ENCODE data around the gene ZNF771. TPM values are rescaled to one million over a fixed set of nuclear protein-coding genes. Genes with fewer than 3 reads are reported as not detected.
"Not testable (repeated sequence)": the region's sequence is repeated elsewhere in the genome, so short reads cannot be mapped to it uniquely, and the experiment has no call there.

Gene ZNF771
- polyA plus RNA-seq, 2 of the 4 experiments (the other 2 are of a cell fraction) = 5.7 to 7.2 TPM

GRCh38 chr16:30395992-30396585 is 11.3 kb upstream of the ZNF771 start:
- TF ChIP-seq CBX2 (IDR thresholded peaks at IDR 0.05; ENCODE audit: borderline replicate concordance, low read depth) (no peak), MAX (IDR thresholded peaks at IDR 0.05) (no peak; the same call in 1 of the 2 replicates), CHD2 (IDR thresholded peaks at IDR 0.05; ENCODE audit: low read length, partially characterized antibody) (no peak), SMC3 (IDR thresholded peaks at IDR 0.05) (no peak)
- WGBS (ENCODE audit: missing lambda C conversion rate) = 24% methylated on average over 13 of the region's 13 CpGs
- H3K9me3 ChIP-seq = no peaks in the 10 kb centered on the region
- CTCF ChIA-PET = interaction anchor here (0.7 to 11.5 kb wide), 8 partner anchors 9 to 219 kb away, joined by 3 to 149 read pairs (median 8); partner anchors contain the start of genes DCTPP1, SEPTIN1 and ZNF771
- DNase-seq (ENCODE audit: low read depth in 1 of 2, low spot score in 1 of 2) (no peak), FAIRE-seq (no peak), ATAC-seq (no peak)
- peak overlapping the region; percentile 86 for H3K4me3 ChIP-seq
- H3K4me1 ChIP-seq = peaks cover 12% of the 10 kb centered on the region
- H3K27ac ChIP-seq = peak overlapping the region; percentile 95 to 98
- POLR2A ChIA-PET = interaction anchor here (0.7 to 1.7 kb wide), 4 partner anchors 11 to 131 kb away, joined by 3 to 13 read pairs (median 7); partner anchors contain the start of genes TBC1D10B and ZNF771
- H3K4me2 ChIP-seq = peak overlapping the region; percentile 97

DNA sequence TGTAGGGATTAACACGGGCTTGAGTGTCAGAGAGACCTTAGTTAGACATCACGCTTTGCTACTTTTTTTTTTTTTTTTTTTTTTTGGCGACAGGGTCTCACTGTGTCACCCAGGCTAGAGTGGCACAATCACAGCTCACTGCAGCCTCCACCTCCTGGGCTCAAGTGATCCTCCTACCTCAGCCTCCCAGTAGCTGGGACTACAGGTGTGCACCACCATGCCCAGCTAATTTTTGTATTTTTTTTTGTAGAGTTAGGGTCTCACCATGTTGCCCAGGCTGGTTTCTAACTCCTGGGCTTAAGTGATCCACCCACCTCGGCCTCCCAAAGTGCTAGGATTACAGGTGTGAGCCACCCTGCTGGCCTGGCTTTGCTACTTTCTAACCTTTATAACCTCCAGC is 10.8 kb upstream of the ZNF771 start:
- ChIA-PET POLR2A (interaction anchor here (1.3 kb wide), 1 partner anchor 13 kb away, joined by 3 read pairs; no protein-coding TSS in a partner anchor), CTCF (interaction anchor here (0.7 to 11.5 kb wide), 5 partner anchors 8 to 34 kb away, joined by 3 to 149 read pairs (median 10); partner anchors contain the start of genes DCTPP1 and ZNF771)
- FAIRE-seq; DNase-seq (ENCODE audit: low read depth in 1 of 2, low spot score in 1 of 2); ATAC-seq; H3K9me3 ChIP-seq: not testable (repeated sequence)
- WGBS (ENCODE audit: missing lambda C conversion rate) = 83% methylated on average over 4 of the region's 4 CpGs
- H3K4me1 ChIP-seq = peaks cover 12% of the 10 kb centered on the region
- H3K4me2 ChIP-seq = peak overlapping the region; percentile 97
- H3K4me3 ChIP-seq = peak overlapping the region; percentile 86
- peak overlapping the region in 1 of 2 experiments; percentile 98; a peak in 1 of 6 replicates for H3K27ac ChIP-seq

- ATAC-seq (no peak), FAIRE-seq (no peak), DNase-seq (ENCODE audit: low read depth in 1 of 2, low spot score in 1 of 2) (no peak)
- H3K9me3 ChIP-seq = no peaks in the 10 kb centered on the region
- peaks cover 12% of the 10 kb centered on the region for H3K4me1 ChIP-seq
- ChIA-PET POLR2A (no interaction called here), CTCF (interaction anchor here (11.5 kb wide), 1 partner anchor 12 kb away, joined by 149 read pairs; the partner anchor contains the start of gene ZNF771)
- no peak overlapping the region; the same call in 2 of the 3 replicates for H3K4me3 ChIP-seq
- H3K27ac ChIP-seq = no peak overlapping the region
- WGBS (ENCODE audit: missing lambda C conversion rate) = 91% methylated on average over 4 of the region's 4 CpGs
- TF ChIP-seq ZC3H11A (IDR thresholded peaks at IDR 0.05) = no peak
- peak overlapping the region; percentile 97 for H3K4me2 ChIP-seq
Measured at GRCh38 chr16:30397056-30397455, 10.3 kb upstream of the ZNF771 start.

GRCh38 chr16:30397776-30398660 is 9.4 kb upstream of the ZNF771 start:
- FAIRE-seq = no peak
- H3K4me1 ChIP-seq = peaks cover 12% of the 10 kb centered on the region
- 91% methylated on average over 22 of the region's 42 CpGs for WGBS (ENCODE audit: missing lambda C conversion rate)

More at GRCh38 chr16:30397776-30398660, 9.4 kb upstream of the ZNF771 start:
- CTCF ChIA-PET = interaction anchor here (1.6 to 11.5 kb wide), 2 partner anchors 11 to 231 kb away, joined by 6 to 149 read pairs; partner anchors contain the start of gene ZNF771
- no peak overlapping the region for H3K4me3 ChIP-seq
- no peaks in the 10 kb centered on the region for H3K9me3 ChIP-seq
- no peak overlapping the region for H3K27ac ChIP-seq
- H3K4me2 ChIP-seq = no peak overlapping the region
- DNase-seq (ENCODE audit: low read depth in 1 of 2, low spot score in 1 of 2) = no peak
- no peak for TF ChIP-seq EHF (CRISPR knock-in tag; IDR thresholded peaks at IDR 0.05)
- TF ChIP-seq TP53 (CRISPR knock-in tag; IDR thresholded peaks at IDR 0.05) = no peak
- no peak for TF ChIP-seq MAZ (IDR thresholded peaks at IDR 0.05; ENCODE audit: borderline replicate concordance, low read depth, low read length)
- TF ChIP-seq, protein P1, sequence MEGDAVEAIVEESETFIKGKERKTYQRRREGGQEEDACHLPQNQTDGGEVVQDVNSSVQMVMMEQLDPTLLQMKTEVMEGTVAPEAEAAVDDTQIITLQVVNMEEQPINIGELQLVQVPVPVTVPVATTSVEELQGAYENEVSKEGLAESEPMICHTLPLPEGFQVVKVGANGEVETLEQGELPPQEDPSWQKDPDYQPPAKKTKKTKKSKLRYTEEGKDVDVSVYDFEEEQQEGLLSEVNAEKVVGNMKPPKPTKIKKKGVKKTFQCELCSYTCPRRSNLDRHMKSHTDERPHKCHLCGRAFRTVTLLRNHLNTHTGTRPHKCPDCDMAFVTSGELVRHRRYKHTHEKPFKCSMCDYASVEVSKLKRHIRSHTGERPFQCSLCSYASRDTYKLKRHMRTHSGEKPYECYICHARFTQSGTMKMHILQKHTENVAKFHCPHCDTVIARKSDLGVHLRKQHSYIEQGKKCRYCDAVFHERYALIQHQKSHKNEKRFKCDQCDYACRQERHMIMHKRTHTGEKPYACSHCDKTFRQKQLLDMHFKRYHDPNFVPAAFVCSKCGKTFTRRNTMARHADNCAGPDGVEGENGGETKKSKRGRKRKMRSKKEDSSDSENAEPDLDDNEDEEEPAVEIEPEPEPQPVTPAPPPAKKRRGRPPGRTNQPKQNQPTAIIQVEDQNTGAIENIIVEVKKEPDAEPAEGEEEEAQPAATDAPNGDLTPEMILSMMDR (IDR thresholded peaks at IDR 0.05) = no peak
- TF ChIP-seq, protein P2, sequence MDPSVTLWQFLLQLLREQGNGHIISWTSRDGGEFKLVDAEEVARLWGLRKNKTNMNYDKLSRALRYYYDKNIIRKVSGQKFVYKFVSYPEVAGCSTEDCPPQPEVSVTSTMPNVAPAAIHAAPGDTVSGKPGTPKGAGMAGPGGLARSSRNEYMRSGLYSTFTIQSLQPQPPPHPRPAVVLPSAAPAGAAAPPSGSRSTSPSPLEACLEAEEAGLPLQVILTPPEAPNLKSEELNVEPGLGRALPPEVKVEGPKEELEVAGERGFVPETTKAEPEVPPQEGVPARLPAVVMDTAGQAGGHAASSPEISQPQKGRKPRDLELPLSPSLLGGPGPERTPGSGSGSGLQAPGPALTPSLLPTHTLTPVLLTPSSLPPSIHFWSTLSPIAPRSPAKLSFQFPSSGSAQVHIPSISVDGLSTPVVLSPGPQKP (IDR thresholded peaks at IDR 0.05; ENCODE audit: low read depth, low read length) = no peak
- no peak for TF ChIP-seq RNF2 (IDR thresholded peaks at IDR 0.05; ENCODE audit: borderline replicate concordance, low read depth)
- TF ChIP-seq, protein P3, sequence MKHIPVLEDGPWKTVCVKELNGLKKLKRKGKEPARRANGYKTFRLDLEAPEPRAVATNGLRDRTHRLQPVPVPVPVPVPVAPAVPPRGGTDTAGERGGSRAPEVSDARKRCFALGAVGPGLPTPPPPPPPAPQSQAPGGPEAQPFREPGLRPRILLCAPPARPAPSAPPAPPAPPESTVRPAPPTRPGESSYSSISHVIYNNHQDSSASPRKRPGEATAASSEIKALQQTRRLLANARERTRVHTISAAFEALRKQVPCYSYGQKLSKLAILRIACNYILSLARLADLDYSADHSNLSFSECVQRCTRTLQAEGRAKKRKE (CRISPR knock-in tag; IDR thresholded peaks at IDR 0.05; ENCODE audit: low read depth) = no peak
- TF ChIP-seq NFE2L2 (conservative IDR thresholded peaks at IDR 0.05; ENCODE audit: low read length) = no peak
- no peak for TF ChIP-seq HOXA7 (CRISPR knock-in tag; IDR thresholded peaks at IDR 0.05)
- TF ChIP-seq PHF8 (IDR thresholded peaks at IDR 0.05; ENCODE audit: borderline replicate concordance, low read depth) = no peak
- no peak for TF ChIP-seq EP300 (IDR thresholded peaks at IDR 0.05)
- TF ChIP-seq KDM1A (IDR thresholded peaks at IDR 0.05; ENCODE audit: low read depth) = no peak
- TF ChIP-seq MYC (IDR thresholded peaks at IDR 0.05; ENCODE audit: borderline replicate concordance, low read length) = no peak
- no peak for TF ChIP-seq HOXB13 (CRISPR knock-in tag; IDR thresholded peaks at IDR 0.05; ENCODE audit: low read depth)
- TF ChIP-seq E2F6 (IDR thresholded peaks at IDR 0.05; ENCODE audit: borderline replicate concordance, low read depth) = no peak
- ATAC-seq = no peak
- POLR2A ChIA-PET = interaction anchor here (0.8 kb wide), 1 partner anchor 253 kb away, joined by 3 read pairs; the partner anchor contains the start of gene PRR14
